Pulmonary artery endothelial cell (primary cell): ENCODE data around the gene IQGAP2. TPM values are rescaled to one million over a fixed set of nuclear protein-coding genes. Genes with fewer than 3 reads are reported as not detected.
"Not testable (repeated sequence)": the region's sequence is repeated elsewhere in the genome, so short reads cannot be mapped to it uniquely, and the experiment has no call there.

Experiments
- DNase-seq: peaks from one replicate; pipeline ENCODE4 v3.0.0-alpha.2; 2011; ENCODE audit warnings: low read depth, low spot score
- total RNA-seq: library from RNA; depleted of rRNA; stranded (reverse); fragments of >200 nt; gene quantifications from 2 replicates; pipeline ENCODE4 v1.2.3, GENCODE V29; 2014

The IQGAP2 gene
- total RNA-seq, 1 donor from 2014 or later, result 4.4 TPM

GRCh38 chr5:76529464-76530344, 126.6 kb downstream of the IQGAP2 start:
- DNase-seq, result no peak

GRCh38 chr5:76532052-76532451, 129.0 kb downstream of the IQGAP2 start:
- DNase-seq, result no peak

DNA sequence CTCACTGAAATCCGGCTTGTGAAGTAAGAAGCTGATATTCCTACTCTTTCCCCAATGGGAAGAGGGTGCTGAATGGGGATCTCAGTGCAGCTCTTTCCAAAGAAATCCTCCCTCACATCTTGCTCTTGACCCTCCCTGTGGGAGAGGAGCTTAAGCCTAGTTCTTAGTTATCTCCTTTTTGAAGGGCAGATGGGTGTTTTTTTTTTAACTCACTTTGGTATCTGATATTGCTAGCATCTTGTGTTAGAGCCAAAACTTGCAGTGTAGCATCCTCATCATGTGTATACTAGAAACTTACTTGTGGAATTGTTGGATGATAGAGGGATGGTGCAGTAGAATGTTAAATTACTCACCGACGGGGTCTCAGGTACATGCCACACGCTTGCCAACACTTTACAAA, 129.9 kb downstream of the IQGAP2 start:
- DNase-seq, result no peak

DNA sequence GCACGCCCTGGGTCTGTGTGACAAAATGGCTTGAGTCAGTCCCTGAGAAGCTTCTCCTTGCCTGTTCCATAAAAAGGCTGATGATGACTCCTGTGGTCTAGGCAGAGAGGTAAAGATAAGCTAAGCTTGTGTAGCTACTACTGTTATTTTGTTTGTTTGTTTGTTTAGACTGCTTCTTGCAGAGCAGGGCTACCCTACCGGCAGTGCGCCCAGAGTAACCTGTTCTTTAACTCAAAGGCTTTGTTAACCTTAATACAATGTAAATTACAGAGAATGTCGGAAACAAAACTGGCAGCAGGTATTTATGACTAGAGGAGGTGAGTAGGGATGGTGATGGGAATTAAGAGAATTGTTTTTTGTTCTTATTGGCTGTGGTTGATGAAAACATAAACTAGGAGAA, 132.5 kb downstream of the IQGAP2 start:
- no peak for DNase-seq

GRCh38 chr5:76537073-76537543, 134.0 kb downstream of the IQGAP2 start:
- DNase-seq, result no peak

DNA sequence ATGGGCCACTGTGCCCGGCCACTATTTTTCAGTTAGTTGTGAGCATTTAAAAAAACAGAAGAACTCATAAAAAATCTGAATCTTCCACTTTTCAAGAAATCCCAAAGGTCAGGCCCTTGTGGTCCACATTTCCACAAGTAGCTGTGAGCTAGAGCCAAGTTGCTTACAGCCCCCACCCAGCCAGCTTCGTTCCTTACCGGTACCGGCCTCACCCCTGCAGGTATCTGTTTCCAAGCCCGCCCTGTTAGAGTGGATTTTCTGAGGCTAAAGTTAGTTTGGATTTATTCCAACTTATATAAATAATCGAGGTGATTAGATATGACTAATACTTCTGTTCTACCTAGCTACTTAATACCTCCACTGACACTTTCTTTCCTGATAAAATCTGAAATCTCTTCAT, 139.2 kb downstream of the IQGAP2 start:
- no peak for DNase-seq

DNA sequence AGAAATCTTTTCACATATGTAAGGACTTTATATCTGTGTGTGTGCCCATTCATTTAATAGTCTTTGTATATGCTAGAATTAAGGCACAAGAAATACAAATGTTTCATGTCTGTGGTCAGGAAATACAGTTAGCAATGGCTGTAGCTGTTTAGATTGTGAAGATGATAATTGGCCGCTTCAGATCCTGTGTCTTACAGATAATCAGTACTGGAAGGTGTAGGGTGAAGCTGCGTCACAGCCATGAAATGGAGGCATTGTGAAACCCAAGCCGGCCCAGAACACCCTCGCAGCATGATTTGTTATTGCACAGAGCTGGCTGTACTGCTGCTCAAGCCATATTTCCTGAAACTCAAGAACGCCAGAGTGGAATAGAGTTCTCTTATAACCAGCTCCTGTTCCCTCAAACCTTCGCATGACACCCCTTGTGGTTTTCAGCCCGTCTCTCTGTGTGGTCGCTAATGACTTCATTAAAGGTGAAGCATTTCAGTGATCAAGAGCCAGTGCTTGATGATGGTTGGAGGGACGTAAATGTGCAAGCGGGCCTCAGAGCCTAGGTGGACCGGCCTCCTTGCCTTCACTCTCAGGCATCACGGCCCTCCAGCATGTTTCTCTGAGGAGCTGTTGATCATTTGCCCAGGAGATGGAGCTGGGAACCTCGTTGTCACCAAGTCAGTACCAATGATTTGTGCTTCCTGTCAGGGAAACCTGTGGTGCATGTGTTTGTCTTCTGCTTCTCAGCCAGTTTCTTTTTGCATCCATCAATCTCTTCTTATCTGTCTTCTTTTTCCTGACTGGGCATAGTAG, 140.0 kb downstream of the IQGAP2 start:
- no peak for DNase-seq

- DNase-seq, result no peak
Measured at GRCh38 chr5:76544268-76544926, 141.3 kb downstream of the IQGAP2 start.

DNA sequence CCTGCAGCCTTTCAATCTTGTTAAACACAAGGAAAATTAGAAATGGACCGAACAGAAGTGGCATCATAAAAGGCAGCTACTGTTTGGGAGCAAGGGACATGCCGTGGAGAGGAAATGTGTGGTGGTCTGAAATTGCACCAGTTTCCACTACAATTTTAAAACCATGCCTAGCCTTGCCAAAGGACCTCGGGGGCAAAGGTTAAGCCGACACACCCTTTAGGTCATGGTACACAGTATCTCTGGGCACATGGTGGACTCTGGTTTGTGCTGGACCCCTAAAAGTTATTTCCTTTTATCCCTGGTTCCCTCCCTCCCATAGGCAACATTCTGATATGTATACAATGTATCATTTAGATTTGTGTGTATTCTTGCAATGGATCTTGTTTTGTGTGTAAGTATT, 142.1 kb downstream of the IQGAP2 start:
- no peak for DNase-seq

GRCh38 chr5:76546497-76547102, 143.5 kb downstream of the IQGAP2 start:
- no peak for DNase-seq

DNA sequence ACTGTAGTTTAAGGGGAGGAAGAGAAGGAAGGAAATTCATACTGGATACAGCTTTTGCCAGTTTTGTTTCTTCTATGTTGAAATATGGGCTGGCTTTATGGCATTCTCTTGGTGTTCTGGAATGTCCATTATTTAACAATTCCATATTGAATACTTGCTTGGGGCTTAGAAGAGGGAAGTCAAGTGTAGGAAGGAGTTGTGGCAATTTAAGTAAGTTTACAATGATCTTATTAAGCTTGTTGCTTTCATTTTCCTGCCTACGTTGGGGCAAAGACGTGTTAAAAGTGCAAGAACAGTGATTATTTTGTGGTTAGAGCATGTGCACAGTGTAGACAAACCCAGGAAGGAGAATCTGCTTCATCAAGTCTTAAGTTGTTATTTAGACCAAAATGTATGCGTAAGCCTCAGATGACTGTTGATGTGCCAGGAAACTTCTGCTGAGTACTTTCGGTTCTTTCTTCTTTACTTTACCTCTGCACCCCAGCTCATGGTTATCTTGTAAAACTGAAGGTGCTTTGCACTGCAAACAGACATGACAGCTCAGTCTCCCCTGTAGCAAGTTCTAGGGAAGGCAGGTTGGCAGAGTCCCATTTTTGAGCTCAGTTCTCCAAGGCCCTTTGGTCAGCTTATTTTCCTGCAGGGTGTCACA, 144.3 kb downstream of the IQGAP2 start:
- DNase-seq, result no peak

GRCh38 chr5:76547891-76548524, 144.9 kb downstream of the IQGAP2 start:
- no peak for DNase-seq

- no peak for DNase-seq
Measured at GRCh38 chr5:76548525-76549229, 145.6 kb downstream of the IQGAP2 start.

GRCh38 chr5:76550881-76551280, 147.8 kb downstream of the IQGAP2 start:
- not testable (repeated sequence) for DNase-seq

- DNase-seq, result no peak
Measured at GRCh38 chr5:76552546-76552945, 149.5 kb downstream of the IQGAP2 start.

- DNase-seq, result no peak
Measured at GRCh38 chr5:76553251-76553650, 150.2 kb downstream of the IQGAP2 start.

DNA sequence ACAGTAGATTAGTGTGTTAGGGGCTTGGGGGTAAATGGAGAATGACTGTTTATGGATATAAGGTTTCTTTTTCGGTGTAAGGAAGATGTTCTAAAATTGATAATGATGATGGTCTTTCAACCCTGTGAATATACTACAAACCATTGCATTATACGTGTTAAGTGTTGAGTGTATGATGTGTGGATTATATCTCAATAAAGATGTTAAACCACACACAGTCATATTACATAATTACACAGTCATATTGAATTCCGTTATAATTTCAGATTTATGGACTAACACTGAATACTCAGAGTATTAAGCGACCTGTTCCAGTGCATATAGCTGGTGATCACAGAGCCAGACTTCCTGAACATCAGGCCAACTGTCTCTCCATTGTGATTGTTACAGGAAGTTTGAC, 152.0 kb downstream of the IQGAP2 start:
- DNase-seq, result no peak

DNA sequence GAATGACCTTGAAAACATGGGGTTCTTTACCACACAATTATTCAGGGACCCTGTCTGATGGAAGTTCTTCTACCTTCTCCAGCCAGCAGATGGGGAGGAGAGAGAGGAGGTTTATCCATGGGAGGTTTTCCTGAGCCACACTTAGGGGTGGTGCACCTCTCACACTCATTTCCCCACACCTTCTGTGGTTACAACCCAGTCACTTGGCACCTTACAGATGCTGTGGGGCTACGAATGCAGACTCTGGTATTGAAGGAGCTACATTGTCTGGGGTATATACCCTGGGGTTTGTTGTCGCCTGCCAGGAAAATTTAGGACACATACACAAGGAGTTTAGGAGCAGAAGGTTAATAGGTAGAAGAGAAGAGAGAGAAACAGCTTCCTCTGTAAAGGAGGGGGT, 152.6 kb downstream of the IQGAP2 start:
- DNase-seq, result no peak

GRCh38 chr5:76556511-76557221, 153.6 kb downstream of the IQGAP2 start:
- DNase-seq, result no peak
